ENCODE data around the gene NAA35. TPM values are rescaled to one million over a fixed set of nuclear protein-coding genes. Genes with fewer than 3 reads are reported as not detected.

NAA35 gene
- total and polyA plus RNA-seq, 2 of the 8 experiments (the other 6 are each of a cell fraction or from before 2014, with no cell fraction given): 12.9 to 35.2 TPM

GRCh38 chr9:86043999-86044398 is 103.1 kb downstream of the NAA35 start:
- CTCF ChIA-PET (ENCODE audit: partially characterized antibody): interaction anchor here (0.5 to 2.6 kb wide), 28 partner anchors 8 to 920 kb away, joined by 3 to 16 read pairs (median 3); no protein-coding TSS in a partner anchor

More at GRCh38 chr9:86043999-86044398, 103.1 kb downstream of the NAA35 start:
- no peak overlapping the region for H4K5ac ChIP-seq (ENCODE audit: insufficient read length, low read depth, low read length)
- DNase-seq (ENCODE audit: low read depth in 1 of 2, low spot score in 2 of 2): no peak
- no peaks in the 10 kb centered on the region for H4K20me1 ChIP-seq (replicated peaks in 1 of 2; ENCODE audit: control insufficient read depth in 1 of 2, insufficient read depth in 2 of 2, low read length in 2 of 2)
- H3K23ac ChIP-seq (ENCODE audit: insufficient read length): no peak overlapping the region
- POLR2A ChIA-PET (ENCODE audit: partially characterized antibody): interaction anchor here (0.5 to 1.4 kb wide), 2 partner anchors 22 to 161 kb away, joined by 3 to 4 read pairs; no protein-coding TSS in a partner anchor
- no peak overlapping the region for H3K9ac ChIP-seq (replicated peaks in 1 of 4; ENCODE audit: extremely low read depth in 1 of 4, low read depth in 3 of 4, low read length in 3 of 4)
- 0 out of 8 replicates have a peak, but pooled peaks cover 0 to 7% (median 0%) of the 10 kb centered on the region in 4 experiments for H3K36me3 ChIP-seq (ENCODE audit: control insufficient read depth in 2 of 4, insufficient read depth in 4 of 4, low read length in 3 of 4)
- H3K14ac ChIP-seq (ENCODE audit: insufficient read length): no peak overlapping the region
- 68% methylated on average over 4 of the region's 4 CpGs; no CpG with 5 or more reads in 1 of the 2 experiments for WGBS, 2 experiments (ENCODE audit: extremely low coverage in 1 of 2, insufficient coverage in 1 of 2, insufficient read length in 1 of 2, insufficient replicate concordance in 2 of 2, low coverage in 1 of 2, low lambda C conversion rate in 2 of 2, missing lambda C conversion rate in 1 of 2)
- H2BK15ac ChIP-seq (ENCODE audit: low read length): no peak overlapping the region
- no peak overlapping the region for H3K27ac ChIP-seq (ENCODE audit: low read depth, low read length)
- no peak overlapping the region for H4K91ac ChIP-seq (replicated peaks; ENCODE audit: insufficient read length, low read length)
- H2BK20ac ChIP-seq (ENCODE audit: low read length): no peak overlapping the region
- H3K4me2 ChIP-seq (ENCODE audit: insufficient read depth in 1 of 2, low read depth in 2 of 2, low read length in 2 of 2): no peak overlapping the region
- H3K23me2 ChIP-seq (ENCODE audit: low read depth, low read length): no peaks in the 10 kb centered on the region
- no peak overlapping the region for H3K4ac ChIP-seq (replicated peaks; ENCODE audit: insufficient read length, low read depth, low read length)
- peak; percentile 71 for FAIRE-seq
- H3K4me3 ChIP-seq (ENCODE audit: extremely low read depth in 1 of 4, insufficient read depth in 2 of 4, low read depth in 3 of 4, low read length in 4 of 4): no peak overlapping the region
- no peaks in the 10 kb centered on the region for H3K27me3 ChIP-seq (replicated peaks in 1 of 4; ENCODE audit: control insufficient read depth in 3 of 4, extremely low read depth in 1 of 4, insufficient read depth in 3 of 4, low read length in 3 of 4)
- no peaks in the 10 kb centered on the region for H3K4me1 ChIP-seq (replicated peaks in 1 of 4; ENCODE audit: control insufficient read depth in 3 of 4, insufficient read depth in 4 of 4, low read length in 3 of 4)
- no peak overlapping the region for H3K18ac ChIP-seq (ENCODE audit: extremely low read depth, low read length)
- H2BK120ac ChIP-seq (replicated peaks; ENCODE audit: low read depth, low read length): no peak overlapping the region
- no peak overlapping the region for H2AK5ac ChIP-seq (ENCODE audit: low read depth, low read length)
- H3K56ac ChIP-seq (replicated peaks; ENCODE audit: insufficient read length, low read depth, low read length): no peak overlapping the region
- H2BK5ac ChIP-seq (ENCODE audit: low read depth, low read length): no peak overlapping the region
- H3K79me1 ChIP-seq (ENCODE audit: low read depth, low read length): no peaks in the 10 kb centered on the region; the same call in 1 of the 2 replicates
- H3K9me3 ChIP-seq (ENCODE audit: insufficient read depth in 2 of 2, low read depth in 1 of 2, low read length in 1 of 2): no peaks in the 10 kb centered on the region
- H2AFZ ChIP-seq (ENCODE audit: low read length): no peak overlapping the region
- TF ChIP-seq RAD21 (IDR thresholded peaks at IDR 0.05 in 1 of 2, conservative IDR thresholded peaks at IDR 0.05 in 1 of 2; ENCODE audit: low read depth in 2 of 2, low read length in 2 of 2): peak; percentile 64 to 70
- no peak for TF ChIP-seq EGR1 (IDR thresholded peaks at IDR 0.05; ENCODE audit: borderline replicate concordance, low read depth, low read length)
- TF ChIP-seq TEAD4 (IDR thresholded peaks at IDR 0.05; ENCODE audit: low read depth, low read length): 0 out of 2 replicates have a peak, but pooled peaks have one; percentile 36
- no peak for TF ChIP-seq SUZ12 (IDR thresholded peaks at IDR 0.05; ENCODE audit: low read length)
- TF ChIP-seq, protein P1, sequence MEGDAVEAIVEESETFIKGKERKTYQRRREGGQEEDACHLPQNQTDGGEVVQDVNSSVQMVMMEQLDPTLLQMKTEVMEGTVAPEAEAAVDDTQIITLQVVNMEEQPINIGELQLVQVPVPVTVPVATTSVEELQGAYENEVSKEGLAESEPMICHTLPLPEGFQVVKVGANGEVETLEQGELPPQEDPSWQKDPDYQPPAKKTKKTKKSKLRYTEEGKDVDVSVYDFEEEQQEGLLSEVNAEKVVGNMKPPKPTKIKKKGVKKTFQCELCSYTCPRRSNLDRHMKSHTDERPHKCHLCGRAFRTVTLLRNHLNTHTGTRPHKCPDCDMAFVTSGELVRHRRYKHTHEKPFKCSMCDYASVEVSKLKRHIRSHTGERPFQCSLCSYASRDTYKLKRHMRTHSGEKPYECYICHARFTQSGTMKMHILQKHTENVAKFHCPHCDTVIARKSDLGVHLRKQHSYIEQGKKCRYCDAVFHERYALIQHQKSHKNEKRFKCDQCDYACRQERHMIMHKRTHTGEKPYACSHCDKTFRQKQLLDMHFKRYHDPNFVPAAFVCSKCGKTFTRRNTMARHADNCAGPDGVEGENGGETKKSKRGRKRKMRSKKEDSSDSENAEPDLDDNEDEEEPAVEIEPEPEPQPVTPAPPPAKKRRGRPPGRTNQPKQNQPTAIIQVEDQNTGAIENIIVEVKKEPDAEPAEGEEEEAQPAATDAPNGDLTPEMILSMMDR (IDR thresholded peaks at IDR 0.05; ENCODE audit: control extremely low read depth in 1 of 3, insufficient read depth in 1 of 3, low read depth in 1 of 3, low read length in 3 of 3): peak; percentile 21 to 86 (median 63)
- no peak for TF ChIP-seq RXRA (IDR thresholded peaks at IDR 0.05; ENCODE audit: insufficient read depth, low read depth, low read length)
- H2BK12ac ChIP-seq (ENCODE audit: low read depth, low read length): no peak overlapping the region
- no peaks in the 10 kb centered on the region for H3K79me2 ChIP-seq (ENCODE audit: control insufficient read depth in 1 of 2, insufficient read depth in 2 of 2, low read length in 2 of 2)
- no peak overlapping the region for H4K8ac ChIP-seq (ENCODE audit: extremely low read depth, insufficient read depth, low read length)
